IMR-90 (cell line): ENCODE measurements around the gene ARPC4. TPM values are rescaled to one million over a fixed set of nuclear protein-coding genes. Genes with fewer than 3 reads are reported as not detected.
A peak's percentile ranks its signal among the peaks of the same experiment; 100 is the strongest.

Experiments
- ATAC-seq: fragments of 200-7000 bp; cut with Tn5 transposase; 2 replicates; pipeline ENCODE4 v1.9.1; 2020; ENCODE audit warnings: low read depth, mild to moderate bottlenecking, moderate library complexity
- BruUV-seq: library from RNA; stranded (reverse); fragments of 400-500 nt; replicated peaks from 2 replicates; lab custom pipeline; 2021; lab: Mats Ljungman, UMichigan
- CTCF ChIA-PET: fragments of 300-600 bp; formaldehyde crosslinking; extraction: SDS; loops from one replicate; lab custom pipeline; 2021; ENCODE audit warnings: antibody characterized with exemption; lab: Yijun Ruan, JAX
- POLR2A ChIA-PET: fragments of 300-600 bp; sonication (Branson Sonifier 250); formaldehyde crosslinking; loops from one replicate; lab custom pipeline; 2022; ENCODE audit warnings: antibody characterized with exemption; ENCODE audit not compliant: unreplicated experiment; lab: Charles Lee
- DNase-seq: peaks from one replicate; pipeline ENCODE4 v3.0.0; 2013
- H2AFZ ChIP-seq: replicated peaks from 2 replicates; pipeline ENCODE3; 2013; ENCODE audit warnings: low read length, mild to moderate bottlenecking; ENCODE audit not compliant: poor library complexity
- H2AK5ac ChIP-seq: 2 replicates; pipeline ENCODE4 v1.6.1; 2013; ENCODE audit warnings: low read depth, low read length, inconsistent platforms
- H2AK9ac ChIP-seq: replicated peaks from 2 replicates; pipeline ENCODE3; 2013; ENCODE audit warnings: mild to moderate bottlenecking, low read depth, low read length, moderate library complexity; ENCODE audit not compliant: poor library complexity
- H2BK120ac ChIP-seq: 2 replicates; pipeline ENCODE4 v1.6.1; 2013; ENCODE audit warnings: low read depth, low read length, inconsistent platforms
- H2BK15ac ChIP-seq: 3 replicates; pipeline ENCODE4 v1.6.1; 2013; ENCODE audit warnings: low read depth, low read length, inconsistent platforms
- H2BK20ac ChIP-seq: 2 replicates; pipeline ENCODE4 v1.6.1; 2013; ENCODE audit warnings: low read depth, mild to moderate bottlenecking, inconsistent platforms, low read length, moderate library complexity
- H2BK5ac ChIP-seq: 2 replicates; pipeline ENCODE4 v1.6.1; 2013; ENCODE audit warnings: mild to moderate bottlenecking, low read depth, low read length, inconsistent platforms; ENCODE audit not compliant: poor library complexity, severe bottlenecking
- H3K14ac ChIP-seq: replicated peaks from 2 replicates; pipeline ENCODE4 v1.6.1; 2013; ENCODE audit warnings: low read depth, low read length, inconsistent platforms
- H3K18ac ChIP-seq: 2 replicates; pipeline ENCODE4 v1.6.1; 2013; ENCODE audit warnings: low read depth, low read length, control low read depth
- H3K23ac ChIP-seq: 2 replicates; pipeline ENCODE4 v1.6.1; 2013; ENCODE audit warnings: low read depth, low read length, inconsistent platforms
- H3K27ac ChIP-seq: 2 replicates; pipeline ENCODE4 v1.5.1; 2013; ENCODE audit warnings: mild to moderate bottlenecking, control low read depth, low read length; ENCODE audit not compliant: insufficient read depth
- H3K27me3 ChIP-seq: 2 replicates; pipeline ENCODE4 v1.6.1; 2013; ENCODE audit warnings: low read length; ENCODE audit not compliant: control insufficient read depth, insufficient read depth
- H3K36me3 ChIP-seq: 2 replicates; pipeline ENCODE4 v1.6.1; 2013; ENCODE audit warnings: low read length, mixed read lengths; ENCODE audit not compliant: control insufficient read depth, insufficient read depth
- H3K4ac ChIP-seq: 2 replicates; pipeline ENCODE4 v1.6.1; 2013; ENCODE audit warnings: low read depth, low read length, inconsistent platforms
- H3K4me1 ChIP-seq: 2 replicates; pipeline ENCODE4 v1.6.1; 2013; ENCODE audit warnings: low read length, mixed read lengths; ENCODE audit not compliant: control insufficient read depth, insufficient read depth
- H3K4me2 ChIP-seq: 2 replicates; pipeline ENCODE4 v1.6.1; 2013; ENCODE audit warnings: low read depth, mild to moderate bottlenecking, control low read depth, low read length, moderate library complexity
- H3K4me3 ChIP-seq: 2 replicates; pipeline ENCODE4 v1.5.1; 2013; ENCODE audit warnings: low read depth, mild to moderate bottlenecking, control low read depth, low read length, moderate library complexity; ENCODE audit not compliant: insufficient read depth
- H3K56ac ChIP-seq: 2 replicates; pipeline ENCODE4 v1.6.1; 2013; ENCODE audit warnings: low read length, inconsistent platforms; ENCODE audit not compliant: insufficient read depth; ENCODE audit errors: extremely low read depth
- H3K79me1 ChIP-seq, 2 experiments: 2 replicates each; pipeline ENCODE4 v1.6.1; 2013; ENCODE audit warnings: low read length in 2 of 2, inconsistent platforms in 1 of 2, low read depth in 1 of 2
- H3K9ac ChIP-seq: 2 replicates; pipeline ENCODE4 v1.6.1; 2013; ENCODE audit warnings: low read depth, low read length, control low read depth
- H3K9me1 ChIP-seq: 2 replicates; pipeline ENCODE4 v1.6.1; 2013; ENCODE audit warnings: low read length, inconsistent platforms; ENCODE audit not compliant: insufficient read depth
- H3K9me3 ChIP-seq: 2 replicates; pipeline ENCODE4 v1.6.1; 2013; ENCODE audit warnings: low read length; ENCODE audit not compliant: control insufficient read depth, insufficient read depth
- H4K20me1 ChIP-seq: 2 replicates; pipeline ENCODE4 v1.6.1; 2013; ENCODE audit warnings: low read length, inconsistent platforms; ENCODE audit not compliant: insufficient read depth
- H4K5ac ChIP-seq: 2 replicates; pipeline ENCODE4 v1.6.1; 2013; ENCODE audit warnings: mild to moderate bottlenecking, low read depth, low read length, control low read depth
- H4K8ac ChIP-seq, 2 experiments: 2 replicates each; pipeline ENCODE4 v1.6.1; 2013; ENCODE audit warnings: low read depth in 2 of 2, low read length in 2 of 2, control low read depth in 1 of 2, inconsistent platforms in 1 of 2
- H4K91ac ChIP-seq: 2 replicates; pipeline ENCODE4 v1.6.1; 2013; ENCODE audit warnings: low read depth, low read length, inconsistent platforms; ENCODE audit not compliant: insufficient read depth
- BHLHE40 ChIP-seq: fragments of 150-350 bp; IDR thresholded peaks from 2 replicates; pipeline ENCODE4 v1.6.1; 2016; ENCODE audit warnings: mild to moderate bottlenecking, low read depth, low read length
- CEBPB ChIP-seq: IDR thresholded peaks from 2 replicates; pipeline ENCODE4 v1.6.1; 2012; ENCODE audit warnings: low read depth, low read length, improper control_type of control experiment
- FOS ChIP-seq: fragments of 150-350 bp; IDR thresholded peaks from 2 replicates; pipeline ENCODE4 v1.6.1; 2016; ENCODE audit warnings: low read depth, low read length
- MXI1 ChIP-seq: IDR thresholded peaks from 2 replicates; pipeline ENCODE4 v1.6.1; 2012; ENCODE audit warnings: low read depth, mild to moderate bottlenecking, low read length, moderate library complexity, borderline replicate concordance
- RAD21 ChIP-seq: IDR thresholded peaks from 2 replicates; pipeline ENCODE4 v1.6.1; 2012; ENCODE audit warnings: low read length, improper control_type of control experiment
- RCOR1 ChIP-seq: IDR thresholded peaks from 2 replicates; pipeline ENCODE4 v1.6.1; 2012; ENCODE audit warnings: mild to moderate bottlenecking, low read length, improper control_type of control experiment; ENCODE audit not compliant: insufficient replicate concordance
- WGBS, 2 experiments: methylation state at CpG; one replicate each; pipeline versions ENCODE4 v1.1.5 to v1.1.7; 2013; ENCODE audit warnings: missing lambda C conversion rate in 2 of 2; ENCODE audit not compliant: insufficient read length in 1 of 2; ENCODE audit errors: extremely low coverage in 2 of 2; 5-methylcytosine and 5-hydroxymethylcytosine counted together
- dilution Hi-C: fragments of 300-500 bp; cut with HindIII; formaldehyde crosslinking; loops from one replicate; pipeline ENCODE4 v1.14.3; 2018; ENCODE audit warnings: low sequenced_read_pairs; ENCODE audit not compliant: unreplicated experiment
- in situ Hi-C: fragments of 300-500 bp; cut with MboI; formaldehyde crosslinking; loops from 3 replicates; pipeline ENCODE4 v1.14.3; 2019; ENCODE audit warnings: low sequenced_read_pairs, inconsistent platforms, mixed read lengths
- intact Hi-C: fragments of 100-400 bp; cut with micrococcal nuclease; formaldehyde crosslinking; loops from 2 replicates; pipeline ENCODE4 v1.10.0; 2022
- polyA plus RNA-seq, 3 experiments: library from polyadenylated mRNA; depleted of rRNA; stranded (reverse); fragments of >200 nt; gene quantifications; 2 replicates each; pipeline ENCODE4 v1.2.3, GENCODE V29; 2012; ENCODE audit warnings: low replicate concordance in 1 of 3
- total RNA-seq: library from RNA; depleted of rRNA; stranded (reverse); fragments of >200 nt; gene quantifications from 2 replicates; pipeline ENCODE4 v1.2.3, GENCODE V29; 2012
- TF ChIP-seq, protein P1 (sequence below): conservative IDR thresholded peaks from 2 replicates; pipeline ENCODE4 v1.5.1; 2012; ENCODE audit warnings: mild to moderate bottlenecking, low read depth, low read length, improper control_type of control experiment

ARPC4 gene
- total and polyA plus RNA-seq, 2 of the 4 experiments (the other 2 are of a cell fraction): 188 to 383 TPM

DNA sequence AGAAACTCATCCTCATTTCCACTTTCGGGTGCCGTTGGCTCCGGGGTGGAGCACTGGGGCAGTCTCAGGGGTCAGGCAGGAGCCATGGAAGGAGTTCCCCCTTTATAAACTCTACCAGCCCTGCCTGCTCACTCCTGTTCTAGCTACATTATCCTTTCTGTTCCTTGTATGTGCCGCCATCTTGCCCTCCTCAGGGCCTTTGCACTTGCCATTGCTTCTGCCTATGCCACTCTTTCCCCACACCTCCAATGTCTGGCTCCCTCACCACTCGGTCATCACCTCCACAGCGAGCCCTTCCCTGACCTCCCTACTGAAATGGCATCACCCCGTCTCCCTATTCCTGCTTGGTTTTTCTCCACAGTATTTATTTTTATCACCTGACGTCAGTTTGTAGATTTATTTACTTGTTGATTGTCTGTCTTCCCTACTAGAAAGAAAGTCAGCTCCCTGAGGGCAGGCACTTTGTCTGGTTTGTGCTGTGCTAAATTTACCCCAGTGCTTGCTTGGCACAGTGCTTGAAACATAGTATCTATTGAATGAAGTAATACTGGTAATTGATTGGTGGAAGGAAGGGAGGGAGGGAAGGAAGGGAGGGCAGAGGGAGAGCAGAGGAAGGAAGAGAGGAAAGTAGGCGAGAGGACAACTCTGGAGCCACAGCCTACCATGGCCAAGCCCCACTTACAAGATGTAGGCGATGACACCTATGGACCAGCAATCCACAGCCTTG, 31.9 kb upstream of the ARPC4 start:
- Histone ChIP-seq H3K18ac (no peak overlapping the region), H2AK9ac (no peak overlapping the region), H4K8ac (no peak overlapping the region), H3K4me2 (no peak overlapping the region), H3K4me1 (no peaks in the 10 kb centered on the region), H3K9me3 (no peaks in the 10 kb centered on the region), H2BK20ac (no peak overlapping the region), H3K14ac (no peak overlapping the region), H4K20me1 (no peaks in the 10 kb centered on the region; the same call in 1 of the 2 replicates), H2BK120ac (no peak overlapping the region), H2BK5ac (no peak overlapping the region), H3K56ac (0 out of 2 replicates have a peak overlapping the region, but pooled peaks have one; percentile 6), H3K4ac (no peak overlapping the region), H3K27me3 (no peaks in the 10 kb centered on the region), H2AFZ (no peak overlapping the region), H3K9me1 (peaks cover 11% of the 10 kb centered on the region), H3K36me3 (peaks cover 41% of the 10 kb centered on the region), H2AK5ac (no peak overlapping the region), H3K79me1 (peaks cover 0 to 15% of the 10 kb centered on the region in 2 experiments; a peak in 3 of 4 replicates), H4K91ac (no peak overlapping the region), H3K27ac (no peak overlapping the region), H3K4me3 (no peak overlapping the region), H4K5ac (no peak overlapping the region), H3K23ac (no peak overlapping the region), H3K9ac (no peak overlapping the region), H2BK15ac (no peak overlapping the region)
- TF ChIP-seq BHLHE40: no peak
- no peak for TF ChIP-seq RCOR1
- no peak for TF ChIP-seq MXI1
- no peak for TF ChIP-seq CEBPB
- no peak for TF ChIP-seq RAD21
- TF ChIP-seq FOS: no peak
- TF ChIP-seq, protein P1, sequence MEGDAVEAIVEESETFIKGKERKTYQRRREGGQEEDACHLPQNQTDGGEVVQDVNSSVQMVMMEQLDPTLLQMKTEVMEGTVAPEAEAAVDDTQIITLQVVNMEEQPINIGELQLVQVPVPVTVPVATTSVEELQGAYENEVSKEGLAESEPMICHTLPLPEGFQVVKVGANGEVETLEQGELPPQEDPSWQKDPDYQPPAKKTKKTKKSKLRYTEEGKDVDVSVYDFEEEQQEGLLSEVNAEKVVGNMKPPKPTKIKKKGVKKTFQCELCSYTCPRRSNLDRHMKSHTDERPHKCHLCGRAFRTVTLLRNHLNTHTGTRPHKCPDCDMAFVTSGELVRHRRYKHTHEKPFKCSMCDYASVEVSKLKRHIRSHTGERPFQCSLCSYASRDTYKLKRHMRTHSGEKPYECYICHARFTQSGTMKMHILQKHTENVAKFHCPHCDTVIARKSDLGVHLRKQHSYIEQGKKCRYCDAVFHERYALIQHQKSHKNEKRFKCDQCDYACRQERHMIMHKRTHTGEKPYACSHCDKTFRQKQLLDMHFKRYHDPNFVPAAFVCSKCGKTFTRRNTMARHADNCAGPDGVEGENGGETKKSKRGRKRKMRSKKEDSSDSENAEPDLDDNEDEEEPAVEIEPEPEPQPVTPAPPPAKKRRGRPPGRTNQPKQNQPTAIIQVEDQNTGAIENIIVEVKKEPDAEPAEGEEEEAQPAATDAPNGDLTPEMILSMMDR: no peak
- in situ Hi-C loops: no loop called here
- 98% methylated on average over 5 of the region's 10 CpGs; no CpG with 5 or more reads in 1 of the 2 experiments for WGBS, 2 experiments
- no peak for ATAC-seq
- intact Hi-C loops: no loop called here
- POLR2A ChIA-PET: no interaction called here
- DNase-seq: no peak
- BruUV-seq: no TSS peak
- CTCF ChIA-PET: no interaction called here
- dilution Hi-C loops: no loop called here
